ENCODE measurements around the gene KCNJ1. TPM values are rescaled to one million over a fixed set of nuclear protein-coding genes. Genes with fewer than 3 reads are reported as not detected.

KCNJ1 gene
- total and polyA plus RNA-seq, 2 donors (not counting 3 experiments of a cell fraction or from before 2014, with no cell fraction given), result not detected

DNA sequence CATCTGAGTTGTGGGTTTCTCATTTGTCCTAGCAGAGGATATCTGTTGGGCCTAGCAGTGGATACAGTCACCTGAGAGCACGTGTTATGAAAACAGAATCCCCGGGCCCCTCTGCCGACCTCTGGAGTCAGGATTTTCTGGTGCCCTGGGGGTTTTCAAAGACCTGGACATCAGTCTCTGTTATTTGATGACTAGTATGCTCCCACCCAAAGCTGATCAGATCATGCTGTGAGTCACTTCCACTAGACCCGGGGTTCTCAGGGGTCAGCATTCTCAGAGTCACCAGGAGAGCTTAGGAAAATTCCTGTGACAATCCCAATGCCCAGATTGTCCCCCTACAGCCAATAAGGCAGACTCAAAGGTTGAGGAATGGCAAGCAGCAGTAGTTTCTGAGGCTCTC is 38.7 kb downstream of the KCNJ1 start:
- H3K9me1 ChIP-seq (replicated peaks; ENCODE audit: control insufficient read depth, extremely low read depth, insufficient read depth, low read length), result no peaks in the 10 kb centered on the region
- peak; percentile 64 for DNase-seq (ENCODE audit: low read depth, low spot score)
- intact Hi-C loops (cut with micrococcal nuclease), result loop anchor here (5.0 kb wide), 1 partner anchor 321 kb away; no protein-coding TSS in a partner anchor
- H3K27me3 ChIP-seq (ENCODE audit: control insufficient read depth in 2 of 2, insufficient read depth in 2 of 2, low read length in 2 of 2), result no peaks in the 10 kb centered on the region
- no peaks in the 10 kb centered on the region for H3K79me2 ChIP-seq (ENCODE audit: control insufficient read depth, insufficient read depth, low read length)
- TSS peak; percentile 11 for BruUV-seq (replicated peaks)
- peaks cover 65% of the 10 kb centered on the region for H3K4me1 ChIP-seq (ENCODE audit: control insufficient read depth, extremely low read depth, insufficient read depth, low read length)
- H3K9me3 ChIP-seq (replicated peaks; ENCODE audit: control insufficient read depth, insufficient read depth, low read length), result no peaks in the 10 kb centered on the region
- ChIA-PET POLR2A (no interaction called here), CTCF (interaction anchor here (0.7 to 2.2 kb wide), 4 partner anchors 12 to 656 kb away, joined by 3 to 7 read pairs (median 4); no protein-coding TSS in a partner anchor)
- peak overlapping the region; percentile 15 for H2AFZ ChIP-seq (ENCODE audit: low read depth, low read length)
- peak overlapping the region; percentile 74 for H3K27ac ChIP-seq (ENCODE audit: insufficient read depth, low read depth, low read length)
- no peaks in the 10 kb centered on the region for H4K20me1 ChIP-seq (replicated peaks; ENCODE audit: control insufficient read depth, extremely low read depth, insufficient read depth, low read length)
- TF ChIP-seq, protein P1, sequence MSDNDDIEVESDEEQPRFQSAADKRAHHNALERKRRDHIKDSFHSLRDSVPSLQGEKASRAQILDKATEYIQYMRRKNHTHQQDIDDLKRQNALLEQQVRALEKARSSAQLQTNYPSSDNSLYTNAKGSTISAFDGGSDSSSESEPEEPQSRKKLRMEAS (IDR thresholded peaks at IDR 0.05; ENCODE audit: insufficient read depth, insufficient read length), result no peak
- TF ChIP-seq MYC (IDR thresholded peaks at IDR 0.05; ENCODE audit: low read depth, low read length), result no peak
- TF ChIP-seq GATA2 (IDR thresholded peaks at IDR 0.05; ENCODE audit: insufficient read depth, insufficient read length, low read depth, low read length), result peak; percentile 84
- peak; percentile 82 for TF ChIP-seq FOS (IDR thresholded peaks at IDR 0.05; ENCODE audit: borderline replicate concordance, insufficient read depth, low read length)
- TF ChIP-seq, protein P2, sequence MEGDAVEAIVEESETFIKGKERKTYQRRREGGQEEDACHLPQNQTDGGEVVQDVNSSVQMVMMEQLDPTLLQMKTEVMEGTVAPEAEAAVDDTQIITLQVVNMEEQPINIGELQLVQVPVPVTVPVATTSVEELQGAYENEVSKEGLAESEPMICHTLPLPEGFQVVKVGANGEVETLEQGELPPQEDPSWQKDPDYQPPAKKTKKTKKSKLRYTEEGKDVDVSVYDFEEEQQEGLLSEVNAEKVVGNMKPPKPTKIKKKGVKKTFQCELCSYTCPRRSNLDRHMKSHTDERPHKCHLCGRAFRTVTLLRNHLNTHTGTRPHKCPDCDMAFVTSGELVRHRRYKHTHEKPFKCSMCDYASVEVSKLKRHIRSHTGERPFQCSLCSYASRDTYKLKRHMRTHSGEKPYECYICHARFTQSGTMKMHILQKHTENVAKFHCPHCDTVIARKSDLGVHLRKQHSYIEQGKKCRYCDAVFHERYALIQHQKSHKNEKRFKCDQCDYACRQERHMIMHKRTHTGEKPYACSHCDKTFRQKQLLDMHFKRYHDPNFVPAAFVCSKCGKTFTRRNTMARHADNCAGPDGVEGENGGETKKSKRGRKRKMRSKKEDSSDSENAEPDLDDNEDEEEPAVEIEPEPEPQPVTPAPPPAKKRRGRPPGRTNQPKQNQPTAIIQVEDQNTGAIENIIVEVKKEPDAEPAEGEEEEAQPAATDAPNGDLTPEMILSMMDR (IDR thresholded peaks at IDR 0.05; ENCODE audit: extremely low read depth in 1 of 2, insufficient read depth in 1 of 2, low read depth in 1 of 2, low read length in 2 of 2), result no peak
- TF ChIP-seq EZH2 (IDR thresholded peaks at IDR 0.05; ENCODE audit: borderline replicate concordance, low read depth, low read length, severe bottlenecking), result no peak
- TF ChIP-seq JUN (IDR thresholded peaks at IDR 0.05; ENCODE audit: borderline replicate concordance, insufficient read depth, insufficient read length, low read depth), result peak; percentile 53
- peak; percentile 33 for TF ChIP-seq POLR2AphosphoS5 (IDR thresholded peaks at IDR 0.05; ENCODE audit: insufficient read depth, low read depth, low read length)
- no peak for TF ChIP-seq POLR2A (IDR thresholded peaks at IDR 0.05; ENCODE audit: low read depth, low read length)
- H3K36me3 ChIP-seq (ENCODE audit: control insufficient read depth in 2 of 2, extremely low read depth in 1 of 2, insufficient read depth in 2 of 2, low read length in 2 of 2), result no peaks in the 10 kb centered on the region
- dilution Hi-C loops (cut with MboI; ENCODE audit: extremely low pct_ligation_motif_present, low sequenced_read_pairs), result no loop called here
- H3K4me3 ChIP-seq (replicated peaks in 1 of 3; ENCODE audit: insufficient read depth in 1 of 3, low read depth in 1 of 3, low read length in 3 of 3), result no peak overlapping the region
- FAIRE-seq, result peak; percentile 33
- peak overlapping the region; percentile 6 for H3K4me2 ChIP-seq (ENCODE audit: insufficient read depth, low read length)
- H3K9ac ChIP-seq (replicated peaks; ENCODE audit: extremely low read depth, insufficient read depth, low read length), result peak overlapping the region; percentile 31
